Measurements from ENCODE around the gene GARIN6.
"Not testable (repeated sequence)": the region's sequence is repeated elsewhere in the genome, so short reads cannot be mapped to it uniquely, and the experiment has no call there.

GARIN6 gene

GRCh38 chr12:99619389-99620158, 28.0 kb upstream of the GARIN6 start:
- no peak overlapping the region for H3K27ac ChIP-seq
- TF ChIP-seq CTCF (IDR thresholded peaks at IDR 0.05), result peak; percentile 96
- TF ChIP-seq ZFX (IDR thresholded peaks at IDR 0.05; ENCODE audit: borderline replicate concordance), result no peak

DNA sequence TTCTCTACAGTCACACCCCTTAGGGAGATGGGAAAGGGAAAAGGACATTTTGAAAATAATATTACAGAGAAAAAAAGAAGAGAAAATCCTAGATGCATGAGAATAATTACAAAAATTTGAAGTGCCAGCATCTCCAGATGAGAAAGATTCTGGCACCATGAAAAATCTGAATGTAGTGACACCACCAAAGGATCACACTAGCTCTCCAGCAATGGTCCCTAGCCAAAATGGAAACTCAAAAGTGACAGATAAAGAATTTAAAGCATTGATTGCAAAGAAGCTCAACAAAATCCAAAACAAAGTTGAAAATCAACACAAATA, 27.4 kb upstream of the GARIN6 start:
- no peak overlapping the region for H3K27ac ChIP-seq

DNA sequence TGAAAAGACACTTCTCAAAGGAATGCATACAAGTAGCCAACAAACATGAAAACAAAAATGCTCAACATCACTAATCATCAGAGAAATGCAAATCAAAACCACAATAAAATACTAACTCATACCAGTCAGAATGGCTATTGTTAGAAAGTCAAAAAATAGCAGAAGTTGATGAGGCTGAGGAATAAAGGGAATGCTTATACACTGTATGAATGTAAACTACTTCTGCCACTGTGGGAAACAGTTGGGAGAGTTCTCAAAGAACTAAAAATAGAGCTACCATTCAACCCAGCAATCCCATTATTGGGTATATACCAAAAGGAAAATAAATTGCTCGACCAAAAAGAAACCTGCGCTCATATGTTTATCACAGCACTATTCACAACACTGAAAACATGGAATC, 23.0 kb upstream of the GARIN6 start:
- H3K27ac ChIP-seq, result not testable (repeated sequence)

More for the DNA sequence above, 27.4 kb upstream of the GARIN6 start:
- no peak for TF ChIP-seq ZFX (IDR thresholded peaks at IDR 0.05; ENCODE audit: borderline replicate concordance)
- TF ChIP-seq CTCF (IDR thresholded peaks at IDR 0.05), result peak; percentile 65

GRCh38 chr12:99627459-99627858, 20.1 kb upstream of the GARIN6 start:
- TF ChIP-seq ZFX (IDR thresholded peaks at IDR 0.05; ENCODE audit: borderline replicate concordance) (no peak), CTCF (IDR thresholded peaks at IDR 0.05) (peak; percentile 21; the same call in 1 of the 2 replicates)
- no peak overlapping the region for H3K27ac ChIP-seq

- H3K27ac ChIP-seq, result no peak overlapping the region
- TF ChIP-seq ZFX (IDR thresholded peaks at IDR 0.05; ENCODE audit: borderline replicate concordance), result no peak
- no peak for TF ChIP-seq CTCF (IDR thresholded peaks at IDR 0.05)
These were observed 2.9 kb upstream of the GARIN6 start for GRCh38 chr12:99644629-99645028.

DNA sequence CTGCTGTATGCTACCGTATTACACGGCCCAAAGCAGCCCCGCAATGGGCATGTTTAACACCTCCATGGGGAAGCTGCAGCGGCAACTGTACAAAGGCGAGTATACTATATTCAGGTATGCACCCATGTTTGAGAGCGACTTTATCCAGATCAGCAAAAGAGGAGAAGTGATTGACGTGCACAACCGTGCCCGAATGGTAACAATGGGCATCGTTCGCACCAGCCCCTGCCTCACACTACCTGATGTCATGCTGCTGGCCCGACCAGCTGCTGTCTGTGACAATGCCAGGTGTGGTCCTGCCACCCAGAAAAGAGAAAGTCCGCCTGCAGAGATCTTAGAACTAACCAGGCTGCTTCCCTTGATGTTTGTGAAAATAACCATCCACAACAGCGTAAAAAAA, 630 bp downstream of the GARIN6 start:
- H3K27ac ChIP-seq, result no peak overlapping the region
- TF ChIP-seq CTCF (IDR thresholded peaks at IDR 0.05) (no peak), ZFX (IDR thresholded peaks at IDR 0.05; ENCODE audit: borderline replicate concordance) (no peak)

DNA sequence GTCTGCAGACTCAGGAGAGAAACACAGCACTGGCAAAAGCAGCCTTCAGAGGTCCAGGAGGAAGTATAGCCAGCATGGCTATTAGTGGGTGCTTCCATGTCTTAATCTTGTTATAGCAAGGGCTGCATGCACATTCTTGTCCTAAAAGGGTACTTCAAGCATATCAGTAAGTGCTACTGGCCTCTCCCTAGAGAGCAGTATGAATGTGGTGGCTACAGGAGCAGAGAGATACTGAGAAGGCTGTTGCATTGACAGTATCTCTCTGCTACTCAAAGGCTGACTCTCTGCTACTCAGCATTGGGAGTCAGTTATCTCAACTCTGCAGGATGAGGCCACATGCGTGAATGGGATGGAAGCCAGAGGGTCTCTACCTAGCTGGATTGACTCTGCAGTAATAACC, 2.0 kb downstream of the GARIN6 start:
- H3K27ac ChIP-seq, result no peak overlapping the region
- TF ChIP-seq ZFX (IDR thresholded peaks at IDR 0.05; ENCODE audit: borderline replicate concordance) (no peak), CTCF (IDR thresholded peaks at IDR 0.05) (no peak)
